Measurements from ENCODE around the gene KCNMB1. TPM values are rescaled to one million over a fixed set of nuclear protein-coding genes. Genes with fewer than 3 reads are reported as not detected.

KCNMB1 gene
- total RNA-seq, 1 donor from 2014 or later, result not detected

GRCh38 chr5:170403675-170404074, 14.5 kb upstream of the KCNMB1 start:
- Mint-ChIP-seq H3K36me3 (ENCODE audit: low read depth) (no peaks in the 10 kb centered on the region), H3K27me3 (peaks cover 8% of the 10 kb centered on the region), H3K27ac (no peak overlapping the region), H3K4me1 (peaks cover 18% of the 10 kb centered on the region), H3K9me3 (no peaks in the 10 kb centered on the region), H3K4me3 (no peak overlapping the region)
- ATAC-seq (ENCODE audit: low read depth), result no peak
- intact Hi-C loops (cut with micrococcal nuclease), result no loop called here
- ChIA-PET CTCF (interaction anchor here (1.7 kb wide), 1 partner anchor 177 kb away, joined by 6 read pairs; no protein-coding TSS in a partner anchor), POLR2A (no interaction called here)
- TF ChIP-seq CTCF (IDR thresholded peaks at IDR 0.05), result no peak
- no peak for DNase-seq

GRCh38 chr5:170402508-170402907, 13.3 kb upstream of the KCNMB1 start:
- CTCF ChIA-PET, result no interaction called here
- no peak for ATAC-seq (ENCODE audit: low read depth)
- no peaks in the 10 kb centered on the region for H3K9me3 Mint-ChIP-seq

GRCh38 chr5:170397059-170397458, 7.9 kb upstream of the KCNMB1 start:
- DNase-seq, result no peak
- Mint-ChIP-seq H3K36me3 (ENCODE audit: low read depth) (no peaks in the 10 kb centered on the region), H3K4me3 (no peak overlapping the region), H3K27me3 (peaks cover 5% of the 10 kb centered on the region), H3K9me3 (no peaks in the 10 kb centered on the region), H3K4me1 (peaks cover 31% of the 10 kb centered on the region), H3K27ac (no peak overlapping the region)
- POLR2A ChIA-PET, result no interaction called here
- CTCF ChIA-PET, result no interaction called here
- TF ChIP-seq CTCF (IDR thresholded peaks at IDR 0.05), result no peak
- no peak for ATAC-seq (ENCODE audit: low read depth)
- intact Hi-C loops (cut with micrococcal nuclease), result no loop called here

More at GRCh38 chr5:170402508-170402907, 13.3 kb upstream of the KCNMB1 start:
- POLR2A ChIA-PET, result no interaction called here
- no peak for DNase-seq
- Mint-ChIP-seq H3K27me3 (no peaks in the 10 kb centered on the region), H3K4me1 (peaks cover 18% of the 10 kb centered on the region), H3K36me3 (ENCODE audit: low read depth) (no peaks in the 10 kb centered on the region), H3K4me3 (no peak overlapping the region), H3K27ac (no peak overlapping the region)
- TF ChIP-seq CTCF (IDR thresholded peaks at IDR 0.05), result no peak
- intact Hi-C loops (cut with micrococcal nuclease), result no loop called here

- Mint-ChIP-seq H3K4me1 (peaks cover 37% of the 10 kb centered on the region), H3K36me3 (ENCODE audit: low read depth) (no peaks in the 10 kb centered on the region), H3K4me3 (peak overlapping the region; percentile 29), H3K9me3 (no peaks in the 10 kb centered on the region), H3K27ac (peak overlapping the region; percentile 73), H3K27me3 (peaks cover 10% of the 10 kb centered on the region)
- CTCF ChIA-PET, result no interaction called here
- intact Hi-C loops (cut with micrococcal nuclease), result loop anchor here (2.0 kb wide), 1 partner anchor 63 kb away; no protein-coding TSS in a partner anchor
- POLR2A ChIA-PET, result interaction anchor here (1.3 kb wide), 1 partner anchor 54 kb away, joined by 3 read pairs; no protein-coding TSS in a partner anchor
- DNase-seq (no peak), ATAC-seq (ENCODE audit: low read depth) (peak; percentile 33)
- no peak for TF ChIP-seq CTCF (IDR thresholded peaks at IDR 0.05)
These were observed 4.8 kb upstream of the KCNMB1 start for GRCh38 chr5:170393958-170394357.

GRCh38 chr5:170393235-170393634, 4.1 kb upstream of the KCNMB1 start:
- ChIA-PET POLR2A (interaction anchor here (1.3 kb wide), 1 partner anchor 53 kb away, joined by 3 read pairs; no protein-coding TSS in a partner anchor), CTCF (no interaction called here)
- no peak for TF ChIP-seq CTCF (IDR thresholded peaks at IDR 0.05)
- H3K9me3 Mint-ChIP-seq, result no peaks in the 10 kb centered on the region
- DNase-seq (no peak), ATAC-seq (ENCODE audit: low read depth) (peak; percentile 89)
- H3K4me1 Mint-ChIP-seq, result peaks cover 37% of the 10 kb centered on the region
- peak overlapping the region; percentile 73 for H3K27ac Mint-ChIP-seq
- peaks cover 16% of the 10 kb centered on the region for H3K27me3 Mint-ChIP-seq
- no peaks in the 10 kb centered on the region for H3K36me3 Mint-ChIP-seq (ENCODE audit: low read depth)
- peak overlapping the region; percentile 29 for H3K4me3 Mint-ChIP-seq
- intact Hi-C loops (cut with micrococcal nuclease), result loop anchor here (2.0 kb wide), 1 partner anchor 62 kb away; no protein-coding TSS in a partner anchor

All from activated B cell treated with CpG ODN at 0.5 μM for 24 hours (primary cell).